Sigmoid colon (tissue), 7 donors: Measurements from ENCODE around the gene CDK3. TPM values are rescaled to one million over a fixed set of nuclear protein-coding genes. Genes with fewer than 3 reads are reported as not detected.
A peak's percentile ranks its signal among the peaks of the same experiment; 100 is the strongest.

ENCODE experiments used
- DNase-seq: peaks from one replicate; pipeline ENCODE4 v3.0.0-alpha.2; 2019
- H3K27ac ChIP-seq, 4 donors: fragments of 200-600 bp; sonication (generic); one replicate each; pipeline ENCODE4 v1.5.1; 2016 to 2019; ENCODE audit warnings: mild to moderate bottlenecking in 1 of 4
- H3K27me3 ChIP-seq, 3 donors: fragments of 200-600 bp; sonication (generic); one replicate each; pipeline ENCODE4 v1.5.1; 2019; ENCODE audit warnings: mild to moderate bottlenecking in 1 of 3
- H3K36me3 ChIP-seq, 4 donors: fragments of 200-600 bp; sonication (generic); one replicate each; pipeline ENCODE4 v1.5.1; 2016 to 2019
- H3K4me1 ChIP-seq, 4 donors: fragments of 200-600 bp; sonication (generic); one replicate each; pipeline ENCODE4 v1.5.1; 2017 to 2019
- H3K4me3 ChIP-seq, 4 donors: fragments of 200-600 bp; sonication (generic); one replicate each; pipeline ENCODE4 v1.5.1; 2017 to 2019; ENCODE audit warnings: mild to moderate bottlenecking in 2 of 4, moderate library complexity in 1 of 4
- H3K9me3 ChIP-seq, 4 donors: fragments of 200-600 bp in 3 of 4; sonication (generic) in 3 of 4; one replicate each; pipeline versions ENCODE4 v1.5.1 to v1.6.1; 2013 to 2019
- CTCF ChIP-seq, 4 experiments: fragments of 450-650 bp in 3 of 4; fragments of 200-600 bp in 1 of 4; IDR thresholded peaks; one replicate each; pipeline ENCODE4 v1.5.1; 2016 to 2019; ENCODE audit warnings: antibody characterized with exemption in 4 of 4, mild to moderate bottlenecking in 3 of 4, moderate library complexity in 2 of 4
- EP300 ChIP-seq, 4 donors: sonication (generic); formaldehyde crosslinking; IDR thresholded peaks; one replicate each; pipeline ENCODE4 v1.6.1; 2017; ENCODE audit warnings: antibody characterized with exemption in 4 of 4
- POLR2A ChIP-seq, 2 donors: fragments of 450-650 bp; IDR thresholded peaks; one replicate each; pipeline ENCODE4 v1.6.1; 2016; ENCODE audit warnings: antibody characterized with exemption in 2 of 2, mild to moderate bottlenecking in 2 of 2, moderate library complexity in 2 of 2
- POLR2AphosphoS5 ChIP-seq, 4 donors: sonication (generic); formaldehyde crosslinking; IDR thresholded peaks; one replicate each; pipeline ENCODE4 v1.6.1; 2017; ENCODE audit warnings: antibody characterized with exemption in 4 of 4
- WGBS, 2 donors: extraction: QIAGEN DNeasy Blood & Tissue Kit; methylation state at CpG; one replicate each; pipeline ENCODE4 v1.1.7; 2013; 5-methylcytosine and 5-hydroxymethylcytosine counted together
- intact Hi-C: fragments of 100-400 bp; cut with DNase I; formaldehyde crosslinking; loops from one replicate; pipeline ENCODE4 v1.15.1; 2023
- polyA plus RNA-seq, 3 donors: library from polyadenylated mRNA; stranded (reverse); fragments of 200-250 nt; gene quantifications; one replicate each; pipeline ENCODE4 v1.2.3, GENCODE V29; 2013
- total RNA-seq, 4 donors: library from RNA; depleted of rRNA; stranded (reverse); fragments of >200 nt; gene quantifications; one replicate each; pipeline ENCODE4 v1.1.0, GENCODE V29; 2016
- donor health status: healthy with polysubstance abuse.
- donor health status: Bipolar disorder and iron deficiency.
- donor health status: healthy.

CDK3 gene
- total and polyA plus RNA-seq, 7 donors: 0.71 to 15.0 (median 7.3) TPM; not detected in 1

GRCh38 chr17:75991396-75991795 lies 9.3 kb upstream of the CDK3 start:
- intact Hi-C loops: no loop called here
- no peak overlapping the region for H3K4me3 ChIP-seq
- no peaks in the 10 kb centered on the region for H3K9me3 ChIP-seq
- H3K4me1 ChIP-seq: no peaks in the 10 kb centered on the region
- TF ChIP-seq POLR2AphosphoS5 (IDR thresholded peaks at IDR 0.05) (no peak), POLR2A (IDR thresholded peaks at IDR 0.05) (no peak), EP300 (IDR thresholded peaks at IDR 0.05) (no peak), CTCF (IDR thresholded peaks at IDR 0.05) (no peak)
- H3K27ac ChIP-seq: no peak overlapping the region
- no peaks in the 10 kb centered on the region for H3K27me3 ChIP-seq
- no peak for DNase-seq
- peaks cover 0 to 32% (median 2%) of the 10 kb centered on the region in 4 donors for H3K36me3 ChIP-seq
- WGBS, 2 donors: 89 to 98% methylated on average over 9 of the region's 9 CpGs

- 64 to 90% methylated on average over 5 of the region's 5 CpGs for WGBS, 2 donors
- H3K4me1 ChIP-seq: peaks cover 0 to 8% (median 2%) of the 10 kb centered on the region in 4 donors
- DNase-seq: no peak
- no peaks in the 10 kb centered on the region for H3K9me3 ChIP-seq
- H3K36me3 ChIP-seq: peaks cover 0 to 32% (median 2%) of the 10 kb centered on the region in 4 donors
- TF ChIP-seq POLR2AphosphoS5 (IDR thresholded peaks at IDR 0.05) (no peak), EP300 (IDR thresholded peaks at IDR 0.05) (no peak)
- no peak overlapping the region for H3K27ac ChIP-seq
- H3K27me3 ChIP-seq: no peaks in the 10 kb centered on the region
- intact Hi-C loops: no loop called here
- no peak overlapping the region for H3K4me3 ChIP-seq
These were observed 5.8 kb upstream of the CDK3 start for GRCh38 chr17:75994802-75995370.

- intact Hi-C loops: no loop called here
- Histone ChIP-seq H3K27me3 (no peaks in the 10 kb centered on the region), H3K36me3 (peaks cover 0 to 32% (median 2%) of the 10 kb centered on the region in 4 donors), H3K9me3 (no peaks in the 10 kb centered on the region), H3K4me1 (peaks cover 0 to 14% (median 4%) of the 10 kb centered on the region in 4 donors), H3K4me3 (no peak overlapping the region), H3K27ac (no peak overlapping the region)
- 75 to 91% methylated on average over 7 of the region's 7 CpGs for WGBS, 2 donors
- DNase-seq: peak; percentile 26
- TF ChIP-seq POLR2AphosphoS5 (IDR thresholded peaks at IDR 0.05): no peak
These were observed 5.2 kb upstream of the CDK3 start for GRCh38 chr17:75995385-75995925.

- H3K4me3 ChIP-seq: no peak overlapping the region
- H3K27me3 ChIP-seq: no peaks in the 10 kb centered on the region
- TF ChIP-seq EP300 (IDR thresholded peaks at IDR 0.05): no peak
- no peak for TF ChIP-seq POLR2AphosphoS5 (IDR thresholded peaks at IDR 0.05)
- TF ChIP-seq CTCF (IDR thresholded peaks at IDR 0.05): no peak
- TF ChIP-seq POLR2A (IDR thresholded peaks at IDR 0.05): no peak
- peak overlapping the region in 2 of 4 donors; percentile 2 to 42 for H3K27ac ChIP-seq
- DNase-seq: peak; percentile 68
- H3K9me3 ChIP-seq: no peaks in the 10 kb centered on the region
- peaks cover 0 to 25% (median 2%) of the 10 kb centered on the region in 4 donors for H3K36me3 ChIP-seq
- WGBS, 2 donors: 4 to 16% methylated on average over 18 of the region's 18 CpGs
- intact Hi-C loops: no loop called here
- peaks cover 0 to 16% (median 4%) of the 10 kb centered on the region in 4 donors for H3K4me1 ChIP-seq
These were observed 3.7 kb upstream of the CDK3 start for GRCh38 chr17:75996665-75997590.

- intact Hi-C loops: no loop called here
- Histone ChIP-seq H3K9me3 (no peaks in the 10 kb centered on the region), H3K27me3 (no peaks in the 10 kb centered on the region), H3K36me3 (peaks cover 0 to 23% (median 2%) of the 10 kb centered on the region in 4 donors), H3K4me1 (peaks cover 0 to 16% (median 4%) of the 10 kb centered on the region in 4 donors), H3K27ac (no peak overlapping the region), H3K4me3 (no peak overlapping the region)
- WGBS, 2 donors: 31 to 82% methylated on average over 9 of the region's 9 CpGs
- no peak for DNase-seq
- TF ChIP-seq EP300 (IDR thresholded peaks at IDR 0.05) (no peak), POLR2AphosphoS5 (IDR thresholded peaks at IDR 0.05) (no peak), CTCF (IDR thresholded peaks at IDR 0.05) (no peak), POLR2A (IDR thresholded peaks at IDR 0.05) (no peak)
These were observed 2.3 kb upstream of the CDK3 start for GRCh38 chr17:75998327-75998795.
